ENCODE data around the gene EXOC3L2.
"Not testable (repeated sequence)": the region's sequence is repeated elsewhere in the genome, so short reads cannot be mapped to it uniquely, and the experiment has no call there.

Gene EXOC3L2

GRCh38 chr19:45255611-45256157 lies 10.5 kb upstream of the EXOC3L2 start:
- DNase-seq (ENCODE audit: low spot score): no peak

DNA sequence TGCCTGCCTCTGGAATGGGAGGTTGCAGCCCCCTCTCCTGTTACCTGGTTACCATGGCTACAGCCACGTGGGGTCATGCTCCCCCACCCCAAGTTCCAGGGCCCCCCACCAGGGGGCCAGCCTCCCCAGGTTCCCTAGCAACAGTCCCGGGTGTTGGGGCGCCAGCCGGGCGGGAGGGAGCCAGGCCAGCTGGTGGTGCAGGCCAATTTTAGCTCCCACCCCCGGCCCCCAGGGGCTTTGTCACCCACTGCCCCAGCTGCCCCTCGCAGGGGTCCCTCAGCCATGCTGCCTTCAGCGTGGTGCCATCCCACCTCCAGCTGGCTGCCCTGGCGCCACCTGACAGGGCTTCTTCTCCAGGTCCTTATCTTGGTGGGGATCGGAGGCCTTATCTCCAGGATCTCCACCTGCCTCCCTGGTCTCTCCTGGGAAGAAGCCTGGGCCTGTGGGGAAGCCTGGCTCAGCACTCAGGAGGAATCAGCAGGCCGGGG lies 8.9 kb upstream of the EXOC3L2 start:
- DNase-seq (ENCODE audit: low spot score): no peak

DNA sequence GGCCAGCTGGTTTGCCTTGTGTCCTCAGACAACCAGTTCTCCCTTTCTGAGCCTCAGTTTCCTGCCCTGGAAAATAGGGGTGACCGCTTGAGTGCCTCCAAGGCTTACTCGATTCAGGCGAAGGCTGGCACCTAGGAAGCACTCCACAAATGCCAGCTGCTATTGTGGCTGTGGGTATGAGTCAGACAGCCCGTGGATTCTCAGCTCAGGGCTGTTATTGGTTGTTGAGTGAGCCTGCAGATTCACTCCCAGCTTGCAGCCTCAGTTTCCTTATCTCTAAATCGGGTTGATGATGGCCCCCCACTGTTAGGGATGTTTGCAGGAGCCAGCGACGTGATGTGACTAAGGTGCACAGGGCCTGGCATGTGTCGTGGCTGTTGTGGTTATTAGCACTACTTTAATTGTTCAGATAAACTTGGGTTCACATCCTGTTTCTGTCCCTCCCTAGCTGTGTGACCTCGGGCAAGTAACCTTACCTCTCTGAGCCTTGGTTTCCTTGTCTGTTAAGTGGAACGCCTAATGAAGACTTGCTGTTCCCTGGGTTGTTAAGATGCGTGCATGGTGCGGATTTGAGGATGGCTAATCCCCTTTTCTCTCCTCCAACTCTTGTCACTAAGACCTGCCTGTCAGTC lies 8.3 kb upstream of the EXOC3L2 start:
- DNase-seq (ENCODE audit: low spot score): no peak

GRCh38 chr19:45251452-45252354 lies 6.5 kb upstream of the EXOC3L2 start:
- no peak for DNase-seq (ENCODE audit: low spot score)

DNA sequence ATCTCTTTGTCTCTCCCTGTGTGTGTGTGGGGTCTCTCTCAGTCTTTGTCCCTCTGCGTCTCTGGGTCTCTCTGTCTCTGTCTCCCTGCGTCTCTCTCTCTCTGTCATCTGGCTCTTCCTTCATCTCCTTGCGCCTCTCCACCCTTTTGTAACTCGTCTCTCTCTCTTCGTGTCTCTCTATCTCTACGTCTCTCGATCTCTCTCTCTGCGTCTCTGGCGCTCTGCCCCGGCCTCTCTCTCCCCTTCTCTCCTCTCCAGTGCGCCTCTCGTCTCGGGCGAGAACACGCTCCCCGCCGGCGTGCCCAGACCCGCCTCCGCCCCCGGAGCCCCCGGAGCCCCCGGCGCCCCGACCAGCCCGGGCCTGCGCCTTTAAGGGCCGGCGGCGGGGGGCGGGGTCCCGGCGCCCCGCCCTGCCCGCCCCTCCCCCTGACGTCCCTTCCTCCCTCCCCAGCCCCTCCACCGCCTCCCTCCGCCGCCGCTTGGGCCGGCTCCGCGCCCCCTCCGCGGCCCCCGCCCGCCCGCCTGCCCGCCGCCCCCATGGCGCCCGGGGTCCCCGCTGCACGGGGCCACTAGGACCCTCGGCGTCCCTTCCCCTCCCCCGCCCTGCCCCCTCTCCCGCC lies 5.7 kb upstream of the EXOC3L2 start, which contains the start of gene MARK4:
MARK4 (plus strand) TSS at position 440 of the 620 bp plus-strand sequence. CDS start 318 bp downstream, outside the sequence.
- peak; percentile 16 for DNase-seq (ENCODE audit: low spot score)

DNA sequence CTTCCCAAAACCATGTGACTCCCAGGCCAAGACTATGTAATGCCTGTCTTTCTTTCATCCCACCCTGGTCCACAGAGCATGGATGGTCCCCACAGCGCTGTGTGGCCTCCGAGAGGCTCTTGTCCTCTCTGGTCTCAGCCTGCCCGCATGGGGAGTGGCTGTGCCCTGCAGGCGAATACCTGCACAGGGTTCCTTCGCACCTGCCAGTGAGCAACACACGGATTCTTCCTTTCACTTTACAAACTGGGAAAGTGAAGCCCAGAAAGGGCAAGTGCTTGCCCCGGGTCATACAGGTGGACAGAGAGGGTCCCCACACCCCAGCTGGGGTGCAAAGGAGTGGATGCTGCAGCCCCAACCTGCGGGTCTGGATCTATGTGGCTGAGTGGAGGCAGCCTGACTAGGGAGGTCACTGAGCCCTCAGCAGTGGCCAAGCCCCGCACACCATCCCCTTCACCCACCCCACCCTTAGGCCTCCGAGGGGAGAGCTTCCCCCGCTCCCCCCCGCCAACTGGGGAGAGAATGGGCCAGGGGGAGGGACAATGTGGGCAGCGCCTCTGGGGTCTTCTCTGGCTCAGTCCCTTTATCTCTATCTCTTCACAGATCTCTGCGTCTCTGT lies 5.1 kb upstream of the EXOC3L2 start:
- no peak for DNase-seq (ENCODE audit: low spot score)

- no peak for DNase-seq (ENCODE audit: low spot score)
Observed at GRCh38 chr19:45249261-45250033, 4.2 kb upstream of the EXOC3L2 start.

DNA sequence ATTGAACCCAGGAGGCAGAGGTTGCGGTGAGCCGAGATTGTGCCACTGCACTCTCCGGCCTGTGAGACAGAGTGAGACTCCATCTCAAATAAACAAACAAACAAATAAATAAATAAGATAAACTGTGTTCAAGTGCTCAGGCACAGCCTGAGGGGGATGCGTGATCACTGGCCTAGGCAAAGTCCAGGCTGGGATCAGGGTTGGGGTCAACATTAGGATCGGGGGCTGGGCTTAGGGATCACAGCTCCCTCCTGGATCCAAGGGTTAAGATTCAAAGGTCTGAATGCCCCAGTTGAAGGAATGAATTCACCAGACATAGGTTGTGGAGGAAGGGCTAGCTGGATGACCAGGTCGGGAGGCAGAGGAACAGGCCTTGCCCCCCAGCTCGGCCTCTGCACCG lies 1.9 kb upstream of the EXOC3L2 start:
- DNase-seq (ENCODE audit: low spot score): no peak

- no peak for DNase-seq (ENCODE audit: low spot score)
Observed at GRCh38 chr19:45245826-45246225, 619 bp upstream of the EXOC3L2 start.

GRCh38 chr19:45244133-45244794 lies 943 bp downstream of the EXOC3L2 start:
- DNase-seq (ENCODE audit: low spot score): no peak

DNA sequence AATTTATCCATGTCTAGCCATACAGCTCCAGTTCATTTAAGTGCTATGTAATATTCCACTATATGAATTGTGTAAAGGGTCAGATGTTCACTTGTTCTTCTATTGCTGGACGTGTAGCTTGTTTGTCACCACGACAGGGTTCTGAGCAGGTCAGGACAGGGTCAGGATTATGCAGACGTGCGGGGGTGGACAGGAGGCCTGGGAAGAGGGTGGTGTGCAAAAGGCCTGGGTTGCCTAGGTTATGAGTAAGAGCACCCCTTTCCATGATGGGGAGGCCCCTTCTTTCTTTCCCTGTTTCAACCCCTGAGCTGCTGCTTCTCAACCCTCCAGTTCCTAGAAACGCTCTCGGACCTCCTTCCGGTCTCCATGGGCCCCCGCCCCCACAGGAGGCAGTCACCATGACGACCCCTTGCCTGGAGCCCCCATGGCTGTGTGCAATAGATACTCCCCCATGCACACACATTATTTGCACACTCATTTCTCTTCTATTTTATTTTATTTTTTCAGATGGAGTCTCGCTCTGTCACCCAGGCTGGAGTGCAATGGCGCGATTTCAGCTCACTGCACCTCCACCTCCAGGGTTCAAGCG lies 2.0 kb downstream of the EXOC3L2 start:
- DNase-seq (ENCODE audit: low spot score): no peak

DNA sequence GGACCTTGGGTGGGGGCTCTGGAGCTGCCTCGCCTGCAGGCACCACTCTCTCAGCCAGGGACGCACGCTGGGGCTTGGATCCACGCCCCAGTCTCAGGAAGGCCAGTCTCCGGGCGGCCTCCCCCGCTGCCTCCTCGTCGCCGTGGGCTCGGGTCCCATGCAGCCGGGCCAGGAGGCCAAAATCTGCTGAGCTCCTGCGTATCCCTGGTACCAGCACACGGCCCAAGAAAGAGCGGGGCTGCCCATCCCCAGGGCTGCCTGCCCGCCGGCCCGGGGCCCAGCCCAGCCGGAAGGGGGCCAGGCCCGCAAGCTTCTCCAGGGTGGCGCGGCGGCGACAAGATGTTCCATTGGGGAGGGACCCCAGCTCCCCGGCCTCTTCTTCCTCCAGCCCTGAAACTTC lies 6.7 kb downstream of the EXOC3L2 start:
- DNase-seq (ENCODE audit: low spot score): no peak

- no peak for DNase-seq (ENCODE audit: low spot score)
Observed at GRCh38 chr19:45235485-45235884, 9.7 kb downstream of the EXOC3L2 start.

- no peak for DNase-seq (ENCODE audit: low spot score)
Observed at GRCh38 chr19:45234089-45234869, 10.9 kb downstream of the EXOC3L2 start.

- no peak for DNase-seq (ENCODE audit: low spot score)
Observed at GRCh38 chr19:45231891-45232290, 13.3 kb downstream of the EXOC3L2 start.

- DNase-seq (ENCODE audit: low spot score): not testable (repeated sequence)
Observed at GRCh38 chr19:45229056-45229455, 16.2 kb downstream of the EXOC3L2 start.

- no peak for DNase-seq (ENCODE audit: low spot score)
Observed at GRCh38 chr19:45224645-45225044, 20.6 kb downstream of the EXOC3L2 start.

- DNase-seq (ENCODE audit: low spot score): no peak
Observed at GRCh38 chr19:45223879-45224278, 21.3 kb downstream of the EXOC3L2 start.

DNA sequence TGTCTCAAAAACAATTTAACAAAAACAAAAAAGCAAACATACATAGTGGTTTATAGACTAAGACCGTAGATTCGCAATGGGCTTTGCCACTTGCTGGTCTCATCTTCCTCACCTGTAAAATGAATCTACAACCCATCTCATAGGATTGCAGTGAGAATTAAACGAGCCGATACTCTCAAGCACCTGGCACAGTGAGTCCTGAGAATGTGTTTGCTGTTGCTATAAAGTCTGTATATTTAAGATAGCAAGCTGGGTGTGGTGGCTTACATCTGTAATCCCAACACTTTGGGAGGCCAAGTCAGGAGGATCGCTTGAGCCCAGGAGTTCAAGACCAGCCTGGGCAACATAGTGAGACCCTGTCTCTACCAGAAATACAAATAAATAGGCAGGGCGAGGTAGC lies 22.5 kb downstream of the EXOC3L2 start:
- DNase-seq (ENCODE audit: low spot score): no peak

Measured in hematopoietic multipotent progenitor cell treated with erythropoietin and hydrocortisone succinate and interleukin-3 and kit ligand, for 15 days (in vitro differentiated cells).